ENCODE measurements around the gene TCF7L2. TPM values are rescaled to one million over a fixed set of nuclear protein-coding genes. Genes with fewer than 3 reads are reported as not detected.

The TCF7L2 gene
- total RNA-seq, 2 experiments from 2014 or later: 1.3 to 8.5 TPM

- Histone ChIP-seq H3K4me2 (ENCODE audit: low read length) (no peak overlapping the region), H3K79me2 (ENCODE audit: insufficient read depth, low read depth, low read length) (no peaks in the 10 kb centered on the region), H3K36me3 (ENCODE audit: insufficient read depth, low read length) (no peaks in the 10 kb centered on the region), H4K20me1 (ENCODE audit: insufficient read depth, low read length) (no peaks in the 10 kb centered on the region), H2AFZ (ENCODE audit: low read length) (no peak overlapping the region), H3K27ac (ENCODE audit: low read depth, low read length, poor library complexity, severe bottlenecking) (no peak overlapping the region), H3K4me3 (ENCODE audit: low read depth, low read length, poor library complexity, severe bottlenecking) (no peak overlapping the region), H3K4me1 (ENCODE audit: insufficient read depth, low read length, poor library complexity, severe bottlenecking) (no peaks in the 10 kb centered on the region), H3K9me3 (ENCODE audit: low read length) (no peaks in the 10 kb centered on the region), H3K9me2 (ENCODE audit: insufficient read depth, low read length) (no peaks in the 10 kb centered on the region)
- ChIA-PET CTCF (ENCODE audit: unreplicated experiment) (no interaction called here), POLR2A (interaction anchor here (1.2 kb wide), 1 partner anchor 10 kb away, joined by 3 read pairs; no protein-coding TSS in a partner anchor)
- intact Hi-C loops (cut with micrococcal nuclease; ENCODE audit: unreplicated experiment): no loop called here
- TF ChIP-seq EZH2phosphoT487 (IDR thresholded peaks at IDR 0.05; ENCODE audit: borderline replicate concordance, low read depth, low read length) (no peak), CTCF (conservative IDR thresholded peaks at IDR 0.05; ENCODE audit: low read length) (no peak)
- no TSS peak for BruUV-seq (replicated peaks)
- no peak for DNase-seq (ENCODE audit: low spot score)
These were observed 194.5 kb downstream of the TCF7L2 start for GRCh38 chr10:113144576-113144975.

GRCh38 chr10:113148071-113148825 is 198.2 kb downstream of the TCF7L2 start:
- no peaks in the 10 kb centered on the region for H4K20me1 ChIP-seq (ENCODE audit: insufficient read depth, low read length)
- H3K27ac ChIP-seq (ENCODE audit: low read depth, low read length, poor library complexity, severe bottlenecking): no peak overlapping the region
- no peaks in the 10 kb centered on the region for H3K9me2 ChIP-seq (ENCODE audit: insufficient read depth, low read length)
- no peak overlapping the region for H2AFZ ChIP-seq (ENCODE audit: low read length)
- no peaks in the 10 kb centered on the region for H3K79me2 ChIP-seq (ENCODE audit: insufficient read depth, low read depth, low read length)
- H3K9me3 ChIP-seq (ENCODE audit: low read length): no peaks in the 10 kb centered on the region
- intact Hi-C loops (cut with micrococcal nuclease; ENCODE audit: unreplicated experiment): no loop called here
- ChIA-PET CTCF (ENCODE audit: unreplicated experiment) (no interaction called here), POLR2A (no interaction called here)
- no peak overlapping the region for H3K4me3 ChIP-seq (ENCODE audit: low read depth, low read length, poor library complexity, severe bottlenecking)
- H3K36me3 ChIP-seq (ENCODE audit: insufficient read depth, low read length): no peaks in the 10 kb centered on the region
- BruUV-seq (replicated peaks): no TSS peak
- no peak overlapping the region for H3K4me2 ChIP-seq (ENCODE audit: low read length)
- H3K4me1 ChIP-seq (ENCODE audit: insufficient read depth, low read length, poor library complexity, severe bottlenecking): no peaks in the 10 kb centered on the region
- DNase-seq (ENCODE audit: low spot score): no peak
- TF ChIP-seq EZH2phosphoT487 (IDR thresholded peaks at IDR 0.05; ENCODE audit: borderline replicate concordance, low read depth, low read length) (no peak), CTCF (conservative IDR thresholded peaks at IDR 0.05; ENCODE audit: low read length) (no peak)

GRCh38 chr10:113148901-113149300 is 198.9 kb downstream of the TCF7L2 start:
- no peak for DNase-seq (ENCODE audit: low spot score)
- Histone ChIP-seq H3K79me2 (ENCODE audit: insufficient read depth, low read depth, low read length) (no peaks in the 10 kb centered on the region), H3K9me2 (ENCODE audit: insufficient read depth, low read length) (no peaks in the 10 kb centered on the region), H3K4me3 (ENCODE audit: low read depth, low read length, poor library complexity, severe bottlenecking) (no peak overlapping the region), H3K9me3 (ENCODE audit: low read length) (no peaks in the 10 kb centered on the region), H3K4me2 (ENCODE audit: low read length) (no peak overlapping the region), H3K4me1 (ENCODE audit: insufficient read depth, low read length, poor library complexity, severe bottlenecking) (no peaks in the 10 kb centered on the region), H2AFZ (ENCODE audit: low read length) (no peak overlapping the region), H4K20me1 (ENCODE audit: insufficient read depth, low read length) (no peaks in the 10 kb centered on the region), H3K27ac (ENCODE audit: low read depth, low read length, poor library complexity, severe bottlenecking) (no peak overlapping the region), H3K36me3 (ENCODE audit: insufficient read depth, low read length) (no peaks in the 10 kb centered on the region)
- TF ChIP-seq EZH2phosphoT487 (IDR thresholded peaks at IDR 0.05; ENCODE audit: borderline replicate concordance, low read depth, low read length) (no peak), CTCF (conservative IDR thresholded peaks at IDR 0.05; ENCODE audit: low read length) (no peak)
- POLR2A ChIA-PET: no interaction called here
- CTCF ChIA-PET (ENCODE audit: unreplicated experiment): no interaction called here
- no TSS peak for BruUV-seq (replicated peaks)
- intact Hi-C loops (cut with micrococcal nuclease; ENCODE audit: unreplicated experiment): no loop called here
